Measurements from ENCODE around the gene RAB11A. TPM values are rescaled to one million over a fixed set of nuclear protein-coding genes. Genes with fewer than 3 reads are reported as not detected.

The RAB11A gene
- total RNA-seq, 4 donors from 2014 or later: 246 to 604 (median 518) TPM

DNA sequence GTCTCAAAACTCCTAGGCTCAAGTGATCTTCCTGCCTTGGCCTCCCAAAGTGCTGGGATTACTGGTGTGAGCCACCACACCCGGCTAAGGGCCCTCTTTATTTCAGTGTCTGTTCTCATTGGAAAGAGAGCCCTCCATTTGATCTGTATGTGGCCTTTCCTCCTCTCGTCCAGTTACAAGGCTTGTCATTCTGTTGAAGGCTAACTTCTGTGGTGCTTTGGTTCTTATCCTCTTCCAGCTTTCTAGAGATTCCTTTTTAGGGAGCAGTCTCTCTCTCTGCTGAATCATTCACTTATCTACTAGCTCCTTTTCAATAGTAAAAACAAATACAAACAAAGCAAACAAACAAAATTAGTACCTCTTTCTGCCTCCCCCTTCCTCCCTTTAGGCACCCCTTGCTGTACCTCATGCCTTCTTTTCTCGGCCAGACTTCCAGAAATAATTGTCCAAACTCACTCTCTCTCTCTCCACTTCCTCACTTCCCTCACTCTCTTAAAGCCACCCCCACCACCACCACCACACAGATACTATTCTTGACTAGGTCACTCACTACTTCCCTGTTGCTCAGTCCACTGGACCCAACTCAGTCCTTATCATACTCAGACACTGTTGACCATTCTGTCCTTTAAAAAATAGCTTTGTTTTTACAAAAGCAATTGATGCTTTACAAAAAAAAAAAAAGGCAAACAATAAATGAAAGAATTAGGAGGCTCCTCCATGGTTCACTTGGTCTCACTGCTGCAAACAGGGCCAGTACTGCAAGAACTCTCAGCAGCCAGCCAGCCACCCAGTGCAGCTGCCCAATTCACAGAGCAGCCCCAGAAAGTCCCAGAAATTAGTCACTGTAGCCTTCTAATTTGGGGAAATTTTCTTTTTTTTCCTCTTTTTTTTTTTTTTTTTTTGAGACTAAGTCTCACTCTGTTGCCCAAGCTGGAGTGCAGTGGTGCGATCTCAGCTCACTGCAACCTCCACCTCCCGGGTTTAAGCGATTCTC is 31.7 kb upstream of the RAB11A start:
- H3K36me3 ChIP-seq: no peaks in the 10 kb centered on the region
- no peaks in the 10 kb centered on the region for H3K9me3 ChIP-seq
- WGBS, 2 donors: 73 to 80% methylated on average over 4 to 6 of the region's 6 CpGs
- no peak overlapping the region for H3K27ac ChIP-seq
- H3K27me3 ChIP-seq: no peaks in the 10 kb centered on the region
- TF ChIP-seq, protein P1, sequence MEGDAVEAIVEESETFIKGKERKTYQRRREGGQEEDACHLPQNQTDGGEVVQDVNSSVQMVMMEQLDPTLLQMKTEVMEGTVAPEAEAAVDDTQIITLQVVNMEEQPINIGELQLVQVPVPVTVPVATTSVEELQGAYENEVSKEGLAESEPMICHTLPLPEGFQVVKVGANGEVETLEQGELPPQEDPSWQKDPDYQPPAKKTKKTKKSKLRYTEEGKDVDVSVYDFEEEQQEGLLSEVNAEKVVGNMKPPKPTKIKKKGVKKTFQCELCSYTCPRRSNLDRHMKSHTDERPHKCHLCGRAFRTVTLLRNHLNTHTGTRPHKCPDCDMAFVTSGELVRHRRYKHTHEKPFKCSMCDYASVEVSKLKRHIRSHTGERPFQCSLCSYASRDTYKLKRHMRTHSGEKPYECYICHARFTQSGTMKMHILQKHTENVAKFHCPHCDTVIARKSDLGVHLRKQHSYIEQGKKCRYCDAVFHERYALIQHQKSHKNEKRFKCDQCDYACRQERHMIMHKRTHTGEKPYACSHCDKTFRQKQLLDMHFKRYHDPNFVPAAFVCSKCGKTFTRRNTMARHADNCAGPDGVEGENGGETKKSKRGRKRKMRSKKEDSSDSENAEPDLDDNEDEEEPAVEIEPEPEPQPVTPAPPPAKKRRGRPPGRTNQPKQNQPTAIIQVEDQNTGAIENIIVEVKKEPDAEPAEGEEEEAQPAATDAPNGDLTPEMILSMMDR (IDR thresholded peaks at IDR 0.05): no peak
- TF ChIP-seq POLR2A (IDR thresholded peaks at IDR 0.05): no peak
- no peak overlapping the region for H3K4me3 ChIP-seq
- H3K4me1 ChIP-seq: peaks cover 6 to 31% (median 16%) of the 10 kb centered on the region in 3 donors
- no peak for DNase-seq
- intact Hi-C loops (cut with DNase I): no loop called here

DNA sequence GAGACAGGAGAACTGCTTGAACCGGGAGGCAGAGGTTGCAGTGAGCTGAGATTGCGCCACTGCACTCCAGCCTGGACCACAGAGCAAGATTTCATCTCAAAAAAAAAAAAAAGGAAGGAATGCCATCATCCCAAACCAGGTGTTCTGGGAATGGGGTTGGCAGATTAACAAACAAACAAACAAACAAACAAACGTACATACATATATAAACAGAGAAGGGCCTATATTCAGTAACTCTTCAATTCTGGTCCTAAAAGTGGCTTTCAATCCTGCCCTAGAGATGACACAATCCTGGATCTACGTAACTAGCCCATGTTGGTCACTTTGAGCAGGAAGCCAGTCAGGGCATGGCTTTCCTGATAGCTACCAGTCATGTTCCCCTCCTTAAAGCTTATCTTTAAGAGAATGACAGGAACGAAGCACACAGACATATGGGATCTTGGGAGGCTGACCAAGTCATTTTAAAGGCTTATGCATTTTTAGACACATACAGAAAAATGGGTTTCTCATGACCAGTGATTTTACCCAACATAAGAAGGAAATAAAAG is 29.9 kb upstream of the RAB11A start:
- no peaks in the 10 kb centered on the region for H3K36me3 ChIP-seq
- H3K9me3 ChIP-seq: no peaks in the 10 kb centered on the region
- no peaks in the 10 kb centered on the region for H3K27me3 ChIP-seq
- 76 to 82% methylated on average over 5 of the region's 5 CpGs for WGBS, 2 donors
- peaks cover 0 to 13% (median under 1%) of the 10 kb centered on the region in 3 donors for H3K4me1 ChIP-seq
- no peak for TF ChIP-seq POLR2A (IDR thresholded peaks at IDR 0.05)
- intact Hi-C loops (cut with DNase I): no loop called here
- no peak for DNase-seq
- H3K27ac ChIP-seq: no peak overlapping the region
- no peak overlapping the region for H3K4me3 ChIP-seq

DNA sequence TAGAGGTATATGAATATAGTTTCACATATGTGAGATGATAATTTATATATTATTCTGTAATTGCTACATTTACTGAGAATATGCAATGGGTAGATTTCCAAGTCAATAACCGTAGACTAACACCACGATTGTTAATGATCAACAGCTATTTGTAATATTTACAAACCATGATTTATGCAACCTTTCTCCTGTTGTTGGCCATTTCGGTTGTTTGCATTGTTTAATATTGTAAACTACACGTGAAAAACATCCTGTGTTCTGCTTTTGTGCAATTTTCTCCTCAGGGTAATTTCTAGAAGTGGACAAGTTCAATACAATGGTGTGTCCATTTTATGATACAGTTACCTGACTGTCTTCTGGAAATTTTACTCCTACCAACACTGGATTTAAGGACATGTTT is 29.3 kb upstream of the RAB11A start:
- Histone ChIP-seq H3K4me1 (peaks cover 0 to 11% (median 0%) of the 10 kb centered on the region in 3 donors), H3K27me3 (no peaks in the 10 kb centered on the region), H3K4me3 (no peak overlapping the region), H3K36me3 (no peaks in the 10 kb centered on the region), H3K27ac (no peak overlapping the region), H3K9me3 (no peaks in the 10 kb centered on the region)
- intact Hi-C loops (cut with DNase I): no loop called here
- TF ChIP-seq, protein P1 (IDR thresholded peaks at IDR 0.05): no peak
- TF ChIP-seq POLR2A (IDR thresholded peaks at IDR 0.05): no peak
- 76 to 79% methylated on average over 4 of the region's 4 CpGs for WGBS, 2 donors
- DNase-seq: no peak

DNA sequence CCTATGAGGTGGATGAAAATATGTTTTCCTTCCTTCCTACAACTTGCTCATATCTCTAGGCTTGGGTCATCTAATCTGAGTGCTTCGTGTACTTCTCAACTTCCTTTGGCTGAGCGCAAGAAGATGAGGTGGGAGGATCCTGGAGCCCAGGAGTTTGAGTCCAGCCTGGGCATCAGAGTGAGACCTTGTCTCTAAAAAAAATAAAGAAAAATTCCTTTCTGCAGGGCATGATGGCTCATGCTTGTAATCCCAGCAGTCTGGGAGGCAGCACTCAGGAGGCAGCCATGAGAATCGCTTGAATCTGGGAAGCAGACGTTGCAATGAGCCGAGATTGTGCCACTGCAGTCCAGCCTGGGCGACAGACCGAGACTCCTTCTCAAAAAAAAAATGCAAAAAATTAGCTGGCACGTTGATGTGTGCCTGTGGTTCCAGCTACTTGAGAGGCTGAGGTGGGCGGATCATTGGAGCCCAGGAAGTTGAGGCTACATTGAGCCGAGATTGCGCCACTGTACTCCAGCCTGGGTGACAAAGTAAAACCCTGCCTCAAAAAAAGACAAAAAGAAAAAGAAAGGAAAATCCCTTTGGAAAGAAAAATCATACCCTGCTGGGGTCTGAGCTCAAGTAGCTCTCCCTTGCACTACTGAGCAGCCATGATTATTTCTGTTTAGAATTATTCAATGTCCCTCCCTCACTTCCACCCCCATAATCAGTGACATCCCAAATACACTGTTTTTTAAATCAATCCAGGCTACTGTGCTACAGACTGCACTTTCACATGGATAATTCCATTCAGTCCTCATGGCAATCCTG is 28.0 kb upstream of the RAB11A start:
- no peak for DNase-seq
- WGBS, 2 donors: 53 to 62% methylated on average over 9 to 11 of the region's 11 CpGs
- H3K27ac ChIP-seq: no peak overlapping the region
- intact Hi-C loops (cut with DNase I): no loop called here
- H3K9me3 ChIP-seq: no peaks in the 10 kb centered on the region
- no peak overlapping the region for H3K4me3 ChIP-seq
- TF ChIP-seq, protein P1 (IDR thresholded peaks at IDR 0.05): no peak
- no peak for TF ChIP-seq POLR2A (IDR thresholded peaks at IDR 0.05)
- no peaks in the 10 kb centered on the region for H3K36me3 ChIP-seq
- H3K4me1 ChIP-seq: peaks cover 0 to 10% (median 0%) of the 10 kb centered on the region in 3 donors
- H3K27me3 ChIP-seq: no peaks in the 10 kb centered on the region

DNA sequence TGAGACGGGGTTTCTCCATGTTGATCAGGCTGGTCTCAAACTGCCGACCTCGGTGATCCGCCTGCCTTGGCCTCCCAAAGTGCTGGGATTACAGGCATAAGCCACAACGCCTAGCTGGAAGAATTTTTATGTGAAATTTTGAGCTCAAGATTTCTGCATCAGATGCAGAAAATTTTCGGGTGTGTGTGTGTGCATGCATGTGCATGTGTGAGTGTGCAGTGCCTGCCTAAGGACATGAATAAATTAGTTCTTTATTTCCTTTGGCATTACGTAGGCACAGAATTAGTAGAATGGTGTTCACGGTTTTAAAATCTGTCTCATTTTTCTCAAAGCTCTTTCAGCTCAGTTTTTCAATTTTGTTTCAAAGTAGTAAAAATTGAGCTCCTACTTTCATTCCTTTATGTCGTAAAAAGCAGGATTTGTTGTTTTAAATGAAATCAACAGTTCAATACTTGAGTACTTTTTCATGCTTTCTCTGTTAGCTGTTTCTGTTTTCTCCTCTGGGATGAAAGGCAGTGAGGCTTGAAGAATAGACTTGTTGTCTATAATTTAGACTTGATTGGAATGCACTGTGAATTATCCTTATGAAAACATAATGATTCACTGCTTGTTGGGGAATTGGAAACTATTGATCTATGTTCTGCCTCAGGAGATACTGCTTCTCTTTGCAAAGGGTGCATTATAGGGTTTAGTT is 23.3 kb upstream of the RAB11A start:
- no peak for TF ChIP-seq POLR2A (IDR thresholded peaks at IDR 0.05)
- TF ChIP-seq, protein P1 (IDR thresholded peaks at IDR 0.05): no peak
- intact Hi-C loops (cut with DNase I): no loop called here
- WGBS, 2 donors: 35% methylated on average over 5 to 8 of the region's 9 CpGs

More for the DNA sequence above, 23.3 kb upstream of the RAB11A start:
- DNase-seq: no peak
- H3K27me3 ChIP-seq: no peaks in the 10 kb centered on the region
- H3K9me3 ChIP-seq: no peaks in the 10 kb centered on the region
- no peak overlapping the region for H3K4me3 ChIP-seq
- no peak overlapping the region for H3K27ac ChIP-seq
- peaks cover 0 to 13% (median 0%) of the 10 kb centered on the region in 3 donors for H3K4me1 ChIP-seq
- no peaks in the 10 kb centered on the region for H3K36me3 ChIP-seq
